HEK293T (cell line): ENCODE results near the gene APP.

ENCODE experiments used
- CTCF ChIA-PET: fragments of 350-600 bp; formaldehyde crosslinking; extraction: SDS; loops from one replicate; lab custom pipeline; 2021; ENCODE audit warnings: antibody characterized with exemption, inconsistent platforms; lab: Yijun Ruan, JAX
- POLR2A ChIA-PET: fragments of 350-600 bp; formaldehyde crosslinking; extraction: SDS; loops from one replicate; lab custom pipeline; 2020; ENCODE audit warnings: antibody characterized with exemption, inconsistent platforms; lab: Yijun Ruan, JAX
- DNase-seq: peaks from one replicate; pipeline ENCODE4 v3.0.0; 2012; ENCODE audit warnings: mixed read lengths; ENCODE audit errors: extremely low spot score
- ARNT ChIP-seq: fragments of 450-650 bp; IDR thresholded peaks from 2 replicates; pipeline ENCODE4 v1.6.1; 2017; ENCODE audit warnings: mild to moderate bottlenecking
- BHLHE40 ChIP-seq: fragments of 450-650 bp; IDR thresholded peaks from 2 replicates; pipeline ENCODE4 v1.6.1; 2016; ENCODE audit warnings: mild to moderate bottlenecking, moderate library complexity, borderline replicate concordance
- CTBP1 ChIP-seq: fragments of 450-650 bp; IDR thresholded peaks from 2 replicates; pipeline ENCODE4 v1.6.1; 2016; ENCODE audit warnings: borderline replicate concordance
- ELF4 ChIP-seq: fragments of 450-650 bp; IDR thresholded peaks from 2 replicates; pipeline ENCODE4 v1.6.1; 2017; ENCODE audit warnings: antibody characterized with exemption
- FOXA1 ChIP-seq: fragments of 450-650 bp; IDR thresholded peaks from 2 replicates; pipeline ENCODE4 v1.6.1; 2016; ENCODE audit warnings: mild to moderate bottlenecking
- FOXK2 ChIP-seq: fragments of 450-650 bp; IDR thresholded peaks from 2 replicates; pipeline ENCODE4 v1.6.1; 2016; ENCODE audit warnings: mild to moderate bottlenecking
- FOXM1 ChIP-seq: fragments of 450-650 bp; IDR thresholded peaks from 2 replicates; pipeline ENCODE4 v1.6.1; 2017; ENCODE audit warnings: mild to moderate bottlenecking, borderline replicate concordance
- HDGF ChIP-seq: fragments of 450-650 bp; IDR thresholded peaks from 2 replicates; pipeline ENCODE4 v1.6.1; 2017; ENCODE audit warnings: antibody characterized with exemption, borderline replicate concordance
- L3MBTL2 ChIP-seq: fragments of 450-650 bp; conservative IDR thresholded peaks from 2 replicates; pipeline ENCODE4 v1.6.1; 2016; ENCODE audit warnings: mild to moderate bottlenecking
- LEF1 ChIP-seq: fragments of 450-650 bp; IDR thresholded peaks from 2 replicates; pipeline ENCODE4 v1.6.1; 2017; ENCODE audit warnings: mild to moderate bottlenecking, borderline replicate concordance
- NFRKB ChIP-seq: fragments of 450-650 bp; IDR thresholded peaks from 2 replicates; pipeline ENCODE4 v1.6.1; 2016; ENCODE audit warnings: mild to moderate bottlenecking, moderate library complexity
- PKNOX1 ChIP-seq: fragments of 450-650 bp; IDR thresholded peaks from 2 replicates; pipeline ENCODE4 v1.6.1; 2016
- SP1 ChIP-seq: fragments of 450-650 bp; IDR thresholded peaks from 2 replicates; pipeline ENCODE4 v1.6.1; 2017
- SUZ12 ChIP-seq: fragments of 450-650 bp; IDR thresholded peaks from 2 replicates; pipeline ENCODE4 v1.6.1; 2016; ENCODE audit warnings: mild to moderate bottlenecking
- TARDBP ChIP-seq: fragments of 450-650 bp; IDR thresholded peaks from 2 replicates; pipeline ENCODE4 v1.6.1; 2016
- ZNF384 ChIP-seq: fragments of 450-650 bp; IDR thresholded peaks from 2 replicates; pipeline ENCODE4 v1.6.1; 2016

The APP gene

GRCh38 chr21:26100573-26100972 lies 70.0 kb downstream of the APP start:
- ChIA-PET CTCF (no interaction called here), POLR2A (no interaction called here)
- no peak for TF ChIP-seq ELF4
- TF ChIP-seq LEF1: no peak
- no peak for TF ChIP-seq HDGF
- no peak for TF ChIP-seq NFRKB
- TF ChIP-seq FOXA1: no peak
- no peak for TF ChIP-seq CTBP1
- TF ChIP-seq BHLHE40: no peak
- TF ChIP-seq L3MBTL2: no peak
- TF ChIP-seq FOXK2: no peak
- TF ChIP-seq ZNF384: no peak
- TF ChIP-seq ARNT: no peak
- TF ChIP-seq FOXM1: no peak
- TF ChIP-seq PKNOX1: no peak
- no peak for TF ChIP-seq TARDBP
- no peak for TF ChIP-seq SP1
- no peak for TF ChIP-seq SUZ12
- DNase-seq: no peak

DNA sequence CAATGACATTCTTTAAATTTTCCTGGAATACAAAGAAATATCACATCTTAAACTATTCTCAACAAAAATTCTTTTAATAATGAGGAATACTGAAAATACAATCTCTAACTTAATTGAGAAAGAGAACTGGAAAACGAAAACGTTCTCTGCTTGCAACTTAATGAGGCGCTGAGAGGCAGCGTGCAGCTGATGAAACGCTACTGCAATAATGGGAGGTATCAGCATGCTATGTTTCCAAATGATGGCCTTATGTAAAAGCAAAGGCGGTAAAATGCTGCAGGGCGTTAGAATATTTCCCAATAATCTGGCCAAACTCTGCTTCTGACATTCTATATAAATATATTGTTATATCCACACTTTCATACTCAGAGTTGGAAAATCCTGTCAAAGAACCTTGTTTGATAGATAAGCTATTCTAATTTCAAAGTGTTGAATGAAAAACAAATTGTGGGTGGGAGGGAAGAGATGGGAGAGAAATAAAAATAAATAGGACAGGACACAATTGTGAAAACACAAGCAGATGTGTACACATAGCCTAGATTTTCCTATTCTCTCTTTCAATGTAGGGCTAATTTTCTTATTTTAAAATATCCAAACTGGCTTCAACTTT lies 70.9 kb downstream of the APP start:
- TF ChIP-seq SUZ12: no peak
- no peak for TF ChIP-seq TARDBP
- no peak for TF ChIP-seq BHLHE40
- no peak for TF ChIP-seq FOXA1
- TF ChIP-seq ELF4: no peak
- TF ChIP-seq HDGF: no peak
- TF ChIP-seq FOXK2: no peak
- ChIA-PET POLR2A (no interaction called here), CTCF (no interaction called here)
- DNase-seq: no peak

GRCh38 chr21:26098772-26099397 lies 71.7 kb downstream of the APP start:
- no peak for TF ChIP-seq CTBP1
- no peak for TF ChIP-seq LEF1
- TF ChIP-seq FOXA1: no peak
- no peak for TF ChIP-seq FOXK2
- TF ChIP-seq ARNT: no peak
- TF ChIP-seq FOXM1: no peak
- TF ChIP-seq NFRKB: no peak
- TF ChIP-seq SP1: no peak
- TF ChIP-seq ZNF384: no peak
- TF ChIP-seq HDGF: no peak
- no peak for TF ChIP-seq ELF4
- TF ChIP-seq SUZ12: no peak
- CTCF ChIA-PET: no interaction called here
- POLR2A ChIA-PET: no interaction called here
- no peak for DNase-seq

DNA sequence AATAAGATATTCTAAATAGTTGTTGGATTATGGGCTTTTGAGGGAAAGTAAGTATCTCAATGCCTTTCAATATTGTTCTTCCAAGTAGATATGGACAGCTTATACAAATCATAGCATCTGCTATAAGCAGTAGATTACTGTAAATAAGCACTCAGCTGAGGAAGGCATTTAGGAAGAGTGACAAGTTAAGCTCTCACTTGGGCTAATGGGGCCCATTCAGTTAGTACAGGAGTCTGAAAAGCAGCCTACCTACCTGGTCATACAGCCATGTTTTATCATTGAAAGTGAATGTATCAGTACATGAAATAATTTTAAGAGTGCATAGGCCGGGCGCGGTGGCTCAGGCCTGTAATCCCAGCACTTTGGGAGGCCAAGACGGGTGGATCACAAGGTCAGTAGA lies 73.1 kb downstream of the APP start:
- DNase-seq: no peak
- POLR2A ChIA-PET: no interaction called here
- no peak for TF ChIP-seq FOXM1
- no peak for TF ChIP-seq FOXK2
- TF ChIP-seq TARDBP: no peak
- no peak for TF ChIP-seq FOXA1
- no peak for TF ChIP-seq CTBP1
- TF ChIP-seq SUZ12: no peak
- TF ChIP-seq HDGF: no peak
- TF ChIP-seq ZNF384: no peak
- no peak for TF ChIP-seq PKNOX1
- TF ChIP-seq SP1: no peak
- no peak for TF ChIP-seq L3MBTL2
- TF ChIP-seq BHLHE40: no peak
- TF ChIP-seq LEF1: no peak
- no peak for TF ChIP-seq NFRKB
- no peak for TF ChIP-seq ARNT
- TF ChIP-seq ELF4: no peak
- CTCF ChIA-PET: no interaction called here

DNA sequence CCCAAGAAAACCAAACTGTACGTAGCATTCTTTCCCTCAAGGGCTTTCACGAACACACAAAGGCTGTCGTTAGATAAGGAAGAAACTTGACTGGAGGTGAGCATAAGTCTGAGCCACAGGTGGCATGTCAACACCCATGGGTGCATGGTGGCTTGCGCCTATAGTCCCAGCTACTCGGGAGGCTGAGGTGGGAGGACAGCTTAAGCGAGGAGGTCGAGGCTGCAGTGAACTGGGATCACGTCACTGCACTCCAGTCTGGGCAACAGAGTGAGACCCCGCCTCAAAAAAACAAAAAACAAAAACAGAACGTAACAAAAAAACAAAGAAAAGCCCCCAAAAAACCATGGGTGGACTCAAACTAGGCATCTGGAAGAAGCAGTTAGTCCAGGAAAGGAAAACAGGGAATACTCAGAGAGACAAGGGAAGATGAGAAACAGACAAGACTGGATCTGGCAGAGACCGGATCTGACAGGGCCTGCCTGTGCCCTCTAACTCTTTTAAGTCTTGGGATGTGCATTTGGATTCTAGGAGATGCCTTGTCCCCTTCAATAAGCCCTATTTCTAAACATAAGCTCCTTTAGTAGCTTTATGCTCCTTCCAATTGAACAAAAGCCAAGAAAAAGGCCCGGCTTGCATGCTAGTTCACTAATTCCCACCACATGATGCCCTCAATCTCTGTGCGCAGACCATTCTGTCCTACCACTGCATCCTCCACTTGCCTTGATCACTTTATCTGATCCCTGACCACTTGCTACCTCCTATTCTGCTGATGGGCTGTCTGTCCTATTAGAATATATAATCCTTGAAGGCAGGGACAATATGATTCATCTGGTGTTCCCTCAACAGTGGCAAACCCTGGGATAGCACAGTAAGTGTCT lies 73.8 kb downstream of the APP start:
- no peak for DNase-seq

More for the DNA sequence above, 73.8 kb downstream of the APP start:
- TF ChIP-seq SP1 (no peak), ELF4 (no peak), SUZ12 (no peak), FOXM1 (no peak), FOXK2 (no peak), FOXA1 (no peak), ARNT (no peak), PKNOX1 (no peak), ZNF384 (no peak), LEF1 (no peak), NFRKB (no peak), HDGF (no peak), BHLHE40 (no peak), CTBP1 (no peak), TARDBP (no peak), L3MBTL2 (no peak)
- ChIA-PET POLR2A (no interaction called here), CTCF (no interaction called here)
